ENCODE measurements around the gene SOX13. TPM values are rescaled to one million over a fixed set of nuclear protein-coding genes. Genes with fewer than 3 reads are reported as not detected.

The SOX13 gene
- 16.5 and 17.0 TPM in 2 replicates for total RNA-seq

DNA sequence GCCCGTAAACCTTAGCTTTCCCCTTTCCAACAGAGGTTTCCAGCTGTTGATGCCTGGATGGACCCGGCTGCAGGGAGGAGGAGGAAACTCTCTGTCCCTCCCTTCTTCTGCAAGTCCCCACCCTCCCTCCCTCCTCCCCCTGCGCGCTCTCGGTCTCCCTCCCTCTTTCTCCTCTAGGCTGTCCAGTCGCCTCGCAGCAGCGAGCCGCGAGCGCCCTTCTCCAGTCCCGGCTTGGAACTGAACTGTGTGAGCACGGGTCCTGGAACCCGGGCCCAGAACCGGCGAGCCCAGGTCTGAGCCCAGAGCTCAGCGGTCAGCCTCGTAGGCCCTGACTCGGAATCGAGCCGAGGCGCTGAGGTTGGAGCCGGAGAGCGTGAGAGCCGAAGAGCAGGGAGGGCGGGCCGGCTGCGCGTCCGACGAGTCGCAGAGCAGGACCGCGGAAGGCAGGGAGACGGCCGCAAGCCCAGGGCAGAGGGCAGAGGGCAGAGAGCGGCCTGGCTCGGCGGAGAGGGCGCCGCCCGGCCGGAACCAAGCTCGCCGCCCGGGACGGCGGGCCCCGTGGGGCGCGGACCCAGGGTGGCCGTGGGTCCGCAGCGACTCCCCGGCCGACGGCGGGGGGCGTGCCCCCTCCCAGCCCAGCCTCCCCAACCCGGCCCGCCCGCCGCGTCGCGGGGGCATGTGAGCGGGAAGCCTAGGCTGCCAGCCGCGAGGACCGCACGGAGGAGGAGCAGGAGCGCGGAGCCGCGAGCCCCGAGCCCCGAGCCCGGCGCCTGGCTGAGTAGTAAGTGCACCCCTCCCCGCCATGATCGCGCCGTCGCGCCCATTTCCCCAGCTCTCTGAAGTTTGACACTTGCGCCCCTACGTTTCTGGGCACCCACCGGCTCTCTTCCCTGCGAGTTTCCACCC is at the start of gene SOX13:
Gene SOX13 (plus strand): TSS at position 185 of the 906 bp plus-strand sequence. CDS start 39,801 bp downstream, outside the sequence.

DNA sequence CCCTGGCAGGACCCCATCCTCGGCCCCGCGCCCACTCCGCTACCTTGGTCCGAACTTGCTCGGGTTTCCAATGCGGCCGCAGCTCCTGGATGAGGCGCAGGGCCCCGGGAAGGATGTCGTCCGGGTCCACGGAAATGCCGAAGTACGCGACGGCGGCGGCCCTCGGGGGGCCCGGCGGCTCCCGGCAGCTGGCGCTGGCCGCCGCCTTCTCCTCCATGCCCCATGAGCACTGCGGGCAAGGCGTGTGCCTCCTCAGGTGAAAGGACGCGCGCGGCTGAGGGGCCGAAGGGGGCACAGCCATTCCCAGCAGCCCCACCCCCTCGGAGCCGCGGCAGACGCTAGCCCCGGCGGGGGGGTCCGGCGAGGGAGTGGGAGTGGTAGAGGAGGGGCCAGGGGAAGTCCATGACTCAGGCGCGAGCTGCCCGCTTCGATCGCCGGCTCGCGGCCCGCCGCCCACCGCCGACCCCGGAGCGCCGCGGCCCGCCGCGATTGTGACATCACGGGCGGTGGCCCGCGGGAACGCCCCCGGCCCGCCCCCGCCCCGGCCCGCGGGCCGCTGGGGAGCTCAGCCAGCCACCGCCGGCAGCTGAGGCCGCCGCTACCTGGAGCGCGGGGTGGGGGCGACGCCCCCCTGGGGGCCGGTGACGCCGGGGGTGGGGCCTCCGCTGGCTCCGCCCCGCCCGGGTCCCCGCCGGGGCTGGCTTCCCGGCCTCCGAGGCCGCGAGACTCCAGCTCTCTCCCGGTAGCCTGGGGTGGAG is 78.8 kb downstream of the SOX13 start, which contains the start of gene ETNK2:
Gene ETNK2 (minus strand): TSS at position 493 of the 758 bp plus-strand sequence. CDS start 192 bp downstream, at position 301.

GRCh38 chr1:204166219-204166618 is 93.3 kb downstream of the SOX13 start, which contains the start of gene REN:
TSS of gene REN (minus strand) at chr1:204166337. CDS start at chr1:204166293, 44 bp downstream.

Other genes with a start within 250 kb of the SOX13 start
- 81.0 and 82.6 TPM in 2 replicates for gene SNRPE, start 211.5 kb upstream of the SOX13 start, total RNA-seq
- 26.1 and 27.4 TPM in 2 replicates for gene ETNK2, start 78.9 kb downstream of the SOX13 start, total RNA-seq
- 1.1 and 2.9 TPM in 2 replicates for gene REN, start 93.2 kb downstream of the SOX13 start, total RNA-seq
- gene KISS1, start 123.4 kb downstream of the SOX13 start, total RNA-seq = 0.18 TPM in 1 of 2 replicates, not detected in the other
- not detected in 2 replicates for gene GOLT1A, start 140.9 kb downstream of the SOX13 start, total RNA-seq